ENCODE data around the gene PAPPA2. TPM values are rescaled to one million over a fixed set of nuclear protein-coding genes. Genes with fewer than 3 reads are reported as not detected.

The PAPPA2 gene
- total and polyA plus RNA-seq, 9 of the 15 experiments (the other 6 are each of a cell fraction or from before 2014, with no cell fraction given), result 0.01 to 0.15 (median 0.05) TPM; not detected in 2

DNA sequence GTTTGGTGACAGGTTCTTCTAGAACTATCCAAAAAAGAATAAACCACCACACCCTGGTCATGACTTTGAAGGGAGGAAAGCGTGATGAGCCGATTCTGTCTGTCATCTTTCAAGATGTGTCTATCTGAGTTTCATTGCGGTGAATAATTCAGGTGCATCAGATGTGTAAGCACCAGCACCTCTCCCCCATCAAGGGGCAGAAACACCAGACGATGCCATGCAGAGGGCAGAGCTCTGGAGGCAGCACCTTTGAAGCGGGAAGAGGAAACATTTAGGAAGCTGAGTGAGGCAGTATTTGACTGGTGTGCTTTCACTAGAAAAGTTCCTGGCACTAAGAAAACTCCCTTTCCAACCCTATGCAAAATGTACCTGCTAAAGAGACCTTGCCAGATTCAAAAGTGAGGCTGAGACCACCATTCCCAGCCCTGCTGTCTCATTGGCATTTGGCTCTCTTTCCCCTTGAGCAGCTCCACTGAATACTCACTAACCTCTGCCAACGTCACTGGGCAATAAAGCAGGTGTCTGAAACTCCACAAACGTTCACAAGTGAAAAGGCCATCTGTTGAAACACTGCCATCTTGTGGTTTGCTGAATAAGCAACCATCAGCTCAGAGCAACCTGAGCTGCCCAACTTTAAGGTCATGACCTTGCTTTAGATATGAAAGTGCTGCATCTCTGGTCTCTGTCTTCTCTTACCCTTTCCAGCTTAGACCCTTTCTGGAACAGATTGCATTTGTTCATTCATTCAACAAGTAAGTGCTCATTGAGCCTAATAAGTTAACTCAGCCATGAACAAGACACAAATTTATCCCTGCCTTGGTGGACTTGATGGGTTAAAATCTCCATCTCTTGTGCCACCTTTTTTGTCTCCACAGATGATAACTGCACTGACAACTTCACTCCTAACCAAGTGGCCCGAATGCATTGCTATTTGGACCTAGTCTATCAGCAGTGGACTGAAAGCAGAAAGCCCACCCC is 228.6 kb downstream of the PAPPA2 start:
- no peaks in the 10 kb centered on the region; a peak in 1 of 5 replicates for H3K4me1 ChIP-seq (replicated peaks in 1 of 2; ENCODE audit: control insufficient read depth in 2 of 2, insufficient read depth in 2 of 2, low read length in 2 of 2)
- no peaks in the 10 kb centered on the region for H4K20me1 ChIP-seq (replicated peaks; ENCODE audit: control insufficient read depth, insufficient read depth, low read length)
- no peaks in the 10 kb centered on the region for H3K36me3 ChIP-seq (ENCODE audit: control insufficient read depth, insufficient read depth, low read length)
- peak; percentile 91 for ATAC-seq
- no peaks in the 10 kb centered on the region for H3K79me2 ChIP-seq (ENCODE audit: control insufficient read depth, insufficient read depth, low read length)
- intact Hi-C loops (cut with micrococcal nuclease) (loop anchor here (1.0 to 5.0 kb wide), 4 partner anchors 131 to 316 kb away; no protein-coding TSS in a partner anchor), in situ Hi-C loops (cut with MboI) (no loop called here)
- FAIRE-seq, result peak; percentile 98
- H3K4me2 ChIP-seq (ENCODE audit: insufficient read depth, low read length), result no peak overlapping the region
- DNase-seq (ENCODE audit: extremely low read depth in 1 of 4, low spot score in 3 of 4), result peak; percentile 35 to 76 (median 49)
- no peak overlapping the region for H3K4me3 ChIP-seq
- under 1% methylated on average over 8 of the region's 8 CpGs for WGBS (ENCODE audit: insufficient coverage, low coverage, missing lambda C conversion rate)
- no peaks in the 10 kb centered on the region for H3K9me1 ChIP-seq (ENCODE audit: control insufficient read depth, insufficient read depth, low read length)
- POLR2A ChIA-PET, result interaction anchor here (0.6 to 0.9 kb wide), 3 partner anchors 10 to 335 kb away, joined by 3 to 4 read pairs (median 3); no protein-coding TSS in a partner anchor
- H3K27ac ChIP-seq (ENCODE audit: extremely low read depth, low read depth, low read length), result no peak overlapping the region
- no peak overlapping the region for H3K9ac ChIP-seq (ENCODE audit: insufficient read depth in 1 of 2, low read depth in 2 of 2, low read length in 2 of 2)
- H3K27me3 ChIP-seq (ENCODE audit: control insufficient read depth in 2 of 2, insufficient read depth in 2 of 2, low read length in 2 of 2), result 0 out of 5 replicates have a peak, but pooled peaks cover 0 to 3% of the 10 kb centered on the region in 2 experiments
- BruUV-seq (replicated peaks), result no TSS peak
- CTCF ChIA-PET (ENCODE audit: low intra/inter-chr PET ratio), result interaction anchor here (0.6 kb wide), 2 partner anchors 132 kb away, joined by 3 read pairs; no protein-coding TSS in a partner anchor
- no peaks in the 10 kb centered on the region for H3K9me3 ChIP-seq (replicated peaks; ENCODE audit: control insufficient read depth, insufficient read depth, low read depth, low read length)
- no peak overlapping the region for H2AFZ ChIP-seq (ENCODE audit: low read depth, low read length)
- no peak for TF ChIP-seq ZFP36 (IDR thresholded peaks at IDR 0.05; ENCODE audit: low read depth, low read length, partially characterized antibody)
- peak; percentile 33; the same call in 1 of the 2 replicates for TF ChIP-seq NR2C2 (CRISPR knock-in tag; IDR thresholded peaks at IDR 0.05)
- peak; percentile 78 for TF ChIP-seq NR2C2 (tag; IDR thresholded peaks at IDR 0.05)
- TF ChIP-seq C11orf30 (IDR thresholded peaks at IDR 0.05; ENCODE audit: low read depth), result peak; percentile 67; the same call in 1 of the 2 replicates
- peak; percentile 89 for TF ChIP-seq ZNF316 (IDR thresholded peaks at IDR 0.05)
- TF ChIP-seq CTBP1 (IDR thresholded peaks at IDR 0.05; ENCODE audit: borderline replicate concordance), result peak; percentile 78
- TF ChIP-seq E2F1 (CRISPR knock-in tag; IDR thresholded peaks at IDR 0.05), result peak; percentile 55; the same call in 1 of the 2 replicates
- TF ChIP-seq NCOA6 (IDR thresholded peaks at IDR 0.05), result no peak
- TF ChIP-seq MYNN (IDR thresholded peaks at IDR 0.05), result no peak
- no peak for TF ChIP-seq MYNN (CRISPR knock-in tag; IDR thresholded peaks at IDR 0.05)
- TF ChIP-seq RBM14 (IDR thresholded peaks at IDR 0.05; ENCODE audit: borderline replicate concordance, insufficient read depth, low read depth, low read length), result no peak
- no peak for TF ChIP-seq ZNF146 (CRISPR knock-in tag; IDR thresholded peaks at IDR 0.05; ENCODE audit: unreplicated experiment)
- no peak for TF ChIP-seq MTA3 (IDR thresholded peaks at IDR 0.05; ENCODE audit: borderline replicate concordance)
- 0 out of 2 replicates have a peak, but pooled peaks have one; percentile 26 for TF ChIP-seq CREM (IDR thresholded peaks at IDR 0.05; ENCODE audit: low read depth)
- no peak for TF ChIP-seq SMARCA4 (IDR thresholded peaks at IDR 0.05)
- TF ChIP-seq ZEB2 (IDR thresholded peaks at IDR 0.05), result peak; percentile 73; the same call in 1 of the 2 replicates
- TF ChIP-seq ZNF830 (CRISPR knock-in tag; IDR thresholded peaks at IDR 0.05), result no peak
- no peak for TF ChIP-seq NELFE (IDR thresholded peaks at IDR 0.05; ENCODE audit: insufficient read depth, insufficient read length)
- TF ChIP-seq, protein P1, sequence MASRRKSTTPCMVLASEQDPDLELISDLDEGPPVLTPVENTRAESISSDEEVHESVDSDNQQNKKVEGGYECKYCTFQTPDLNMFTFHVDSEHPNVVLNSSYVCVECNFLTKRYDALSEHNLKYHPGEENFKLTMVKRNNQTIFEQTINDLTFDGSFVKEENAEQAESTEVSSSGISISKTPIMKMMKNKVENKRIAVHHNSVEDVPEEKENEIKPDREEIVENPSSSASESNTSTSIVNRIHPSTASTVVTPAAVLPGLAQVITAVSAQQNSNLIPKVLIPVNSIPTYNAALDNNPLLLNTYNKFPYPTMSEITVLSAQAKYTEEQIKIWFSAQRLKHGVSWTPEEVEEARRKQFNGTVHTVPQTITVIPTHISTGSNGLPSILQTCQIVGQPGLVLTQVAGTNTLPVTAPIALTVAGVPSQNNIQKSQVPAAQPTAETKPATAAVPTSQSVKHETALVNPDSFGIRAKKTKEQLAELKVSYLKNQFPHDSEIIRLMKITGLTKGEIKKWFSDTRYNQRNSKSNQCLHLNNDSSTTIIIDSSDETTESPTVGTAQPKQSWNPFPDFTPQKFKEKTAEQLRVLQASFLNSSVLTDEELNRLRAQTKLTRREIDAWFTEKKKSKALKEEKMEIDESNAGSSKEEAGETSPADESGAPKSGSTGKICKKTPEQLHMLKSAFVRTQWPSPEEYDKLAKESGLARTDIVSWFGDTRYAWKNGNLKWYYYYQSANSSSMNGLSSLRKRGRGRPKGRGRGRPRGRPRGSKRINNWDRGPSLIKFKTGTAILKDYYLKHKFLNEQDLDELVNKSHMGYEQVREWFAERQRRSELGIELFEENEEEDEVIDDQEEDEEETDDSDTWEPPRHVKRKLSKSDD (conservative IDR thresholded peaks at IDR 0.05; ENCODE audit: low read length), result no peak
- TF ChIP-seq LARP7 (IDR thresholded peaks at IDR 0.05), result no peak
- peak; percentile 43 for TF ChIP-seq MAFG (tag; conservative IDR thresholded peaks at IDR 0.05)
